OCI-LY7 (cell line): ENCODE data around the gene KCNIP1. TPM values are rescaled to one million over a fixed set of nuclear protein-coding genes. Genes with fewer than 3 reads are reported as not detected.

ENCODE experiments used
- BruUV-seq: library from RNA; stranded (reverse); fragments of 400-500 nt; replicated peaks from 2 replicates; lab custom pipeline; 2021; lab: Mats Ljungman, UMichigan
- CTCF ChIA-PET: fragments of 300-600 bp; sonication (Branson Sonifier 250); formaldehyde crosslinking; loops from one replicate; lab custom pipeline; 2022; ENCODE audit warnings: antibody characterized with exemption; ENCODE audit not compliant: unreplicated experiment; lab: Charles Lee
- POLR2A ChIA-PET: fragments of 300-600 bp; sonication (Branson Sonifier 250); formaldehyde crosslinking; loops from one replicate; lab custom pipeline; 2022; ENCODE audit warnings: antibody characterized with exemption; lab: Charles Lee
- DNase-seq: peaks from one replicate; pipeline ENCODE4 v3.0.0-alpha.2; 2015; ENCODE audit warnings: low spot score
- H2AFZ ChIP-seq: fragments of 200-600 bp; sonication (generic), shearing (Covaris generic); 2 replicates; pipeline ENCODE4 v1.6.1; 2014; ENCODE audit warnings: mild to moderate bottlenecking, antibody characterized with exemption, low read length, moderate library complexity
- H3K27ac ChIP-seq: fragments of 200-600 bp; sonication (generic); 2 replicates; pipeline ENCODE4 v1.5.1; 2014; ENCODE audit warnings: mixed run types, low read depth, mild to moderate bottlenecking, moderate library complexity, low read length, inconsistent platforms; ENCODE audit not compliant: poor library complexity, severe bottlenecking
- H3K36me3 ChIP-seq: fragments of 200-600 bp; sonication (generic); 2 replicates; pipeline ENCODE4 v1.6.1; 2014; ENCODE audit warnings: mild to moderate bottlenecking, antibody characterized with exemption, low read length, moderate library complexity, mixed read lengths; ENCODE audit not compliant: insufficient read depth
- H3K4me1 ChIP-seq: fragments of 200-600 bp; sonication (generic); 2 replicates; pipeline ENCODE4 v1.5.1; 2014; ENCODE audit warnings: mild to moderate bottlenecking, low read length; ENCODE audit not compliant: insufficient read depth, poor library complexity, severe bottlenecking
- H3K4me2 ChIP-seq: fragments of 200-600 bp; sonication (generic); 2 replicates; pipeline ENCODE4 v1.6.1; 2014; ENCODE audit warnings: mild to moderate bottlenecking, low read length
- H3K4me3 ChIP-seq: fragments of 200-600 bp; sonication (generic); 2 replicates; pipeline ENCODE4 v1.5.1; 2014; ENCODE audit warnings: mild to moderate bottlenecking, low read depth, low read length; ENCODE audit not compliant: poor library complexity, severe bottlenecking
- H3K79me2 ChIP-seq: fragments of 200-600 bp; sonication (generic); 2 replicates; pipeline ENCODE4 v1.6.1; 2016; ENCODE audit warnings: low read depth, mild to moderate bottlenecking, low read length, moderate library complexity, mixed read lengths; ENCODE audit not compliant: insufficient read depth
- H3K9me2 ChIP-seq: fragments of 200-600 bp; sonication (generic); 2 replicates; pipeline ENCODE4 v1.6.1; 2016; ENCODE audit warnings: mild to moderate bottlenecking, low read length, mixed read lengths; ENCODE audit not compliant: insufficient read depth
- H3K9me3 ChIP-seq: fragments of 200-600 bp; sonication (generic); 2 replicates; pipeline ENCODE4 v1.6.1; 2014; ENCODE audit warnings: mild to moderate bottlenecking, mixed run types, low read length, mixed read lengths
- H4K20me1 ChIP-seq: fragments of 200-600 bp; sonication (generic); 2 replicates; pipeline ENCODE4 v1.6.1; 2014; ENCODE audit warnings: mild to moderate bottlenecking, antibody characterized with exemption, low read length, moderate library complexity, mixed read lengths; ENCODE audit not compliant: insufficient read depth
- EZH2phosphoT487 ChIP-seq: fragments of 200-600 bp; sonication (generic); IDR thresholded peaks from 2 replicates; pipeline ENCODE4 v1.6.1; 2018; ENCODE audit warnings: low read depth, borderline replicate concordance, mild to moderate bottlenecking, mixed run types, antibody characterized with exemption, low read length, moderate library complexity, mixed read lengths
- intact Hi-C: fragments of 100-400 bp; cut with micrococcal nuclease; formaldehyde crosslinking; loops from one replicate; pipeline ENCODE4 v1.10.0; 2022; ENCODE audit not compliant: unreplicated experiment
- total RNA-seq, 2 experiments: library from RNA; depleted of rRNA in 1 of 2; stranded (reverse); fragments of >200 nt in 1 of 2; shearing (Covaris generic) in 1 of 2; gene quantifications; 2 replicates each; pipeline ENCODE4 v1.2.3, GENCODE V29; 2014 to 2022
- TF ChIP-seq, protein P1 (sequence below): fragments of 200-600 bp; sonication (generic); conservative IDR thresholded peaks from 2 replicates; pipeline ENCODE4 v1.5.1; 2014; ENCODE audit warnings: mild to moderate bottlenecking, antibody characterized with exemption, low read length, moderate library complexity, mixed read lengths

KCNIP1 gene
- total RNA-seq, 2 experiments from 2014 or later, result not detected

DNA sequence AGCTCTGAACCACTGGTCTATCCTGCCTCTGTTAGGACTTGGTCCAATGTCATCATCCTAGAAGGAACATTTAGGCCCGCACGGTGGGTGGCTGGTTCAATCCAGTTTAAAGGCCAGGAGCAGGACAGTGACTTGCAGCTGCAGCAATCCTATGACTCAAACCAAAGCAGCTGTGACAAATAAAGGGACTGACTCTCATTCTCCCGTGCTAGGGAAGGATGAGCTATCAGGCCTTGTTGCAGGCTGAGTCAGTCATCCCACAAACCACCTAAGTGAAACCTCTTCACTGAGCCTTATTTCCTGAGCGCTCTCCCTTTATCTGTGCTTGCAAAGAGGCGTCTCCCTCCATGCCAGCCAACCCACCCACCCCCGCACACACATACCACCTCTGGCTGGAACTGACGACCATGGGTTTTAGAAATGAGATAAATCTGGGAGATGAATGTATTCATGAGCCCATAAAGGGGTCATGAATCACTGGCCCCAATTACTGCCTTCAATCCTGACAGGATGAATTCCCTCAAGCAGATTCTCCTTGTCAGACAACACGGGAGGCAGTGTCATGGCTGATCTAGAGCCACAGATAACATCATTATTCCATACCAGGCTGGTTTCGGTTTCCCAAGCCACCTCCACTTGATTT, 93.4 kb downstream of the KCNIP1 start:
- Histone ChIP-seq H3K79me2 (no peaks in the 10 kb centered on the region), H3K9me3 (no peaks in the 10 kb centered on the region), H3K4me1 (no peaks in the 10 kb centered on the region), H2AFZ (no peak overlapping the region), H4K20me1 (no peaks in the 10 kb centered on the region), H3K4me2 (no peak overlapping the region), H3K4me3 (no peak overlapping the region), H3K9me2 (no peaks in the 10 kb centered on the region), H3K36me3 (no peaks in the 10 kb centered on the region), H3K27ac (no peak overlapping the region)
- ChIA-PET POLR2A (no interaction called here), CTCF (no interaction called here)
- TF ChIP-seq, protein P1, sequence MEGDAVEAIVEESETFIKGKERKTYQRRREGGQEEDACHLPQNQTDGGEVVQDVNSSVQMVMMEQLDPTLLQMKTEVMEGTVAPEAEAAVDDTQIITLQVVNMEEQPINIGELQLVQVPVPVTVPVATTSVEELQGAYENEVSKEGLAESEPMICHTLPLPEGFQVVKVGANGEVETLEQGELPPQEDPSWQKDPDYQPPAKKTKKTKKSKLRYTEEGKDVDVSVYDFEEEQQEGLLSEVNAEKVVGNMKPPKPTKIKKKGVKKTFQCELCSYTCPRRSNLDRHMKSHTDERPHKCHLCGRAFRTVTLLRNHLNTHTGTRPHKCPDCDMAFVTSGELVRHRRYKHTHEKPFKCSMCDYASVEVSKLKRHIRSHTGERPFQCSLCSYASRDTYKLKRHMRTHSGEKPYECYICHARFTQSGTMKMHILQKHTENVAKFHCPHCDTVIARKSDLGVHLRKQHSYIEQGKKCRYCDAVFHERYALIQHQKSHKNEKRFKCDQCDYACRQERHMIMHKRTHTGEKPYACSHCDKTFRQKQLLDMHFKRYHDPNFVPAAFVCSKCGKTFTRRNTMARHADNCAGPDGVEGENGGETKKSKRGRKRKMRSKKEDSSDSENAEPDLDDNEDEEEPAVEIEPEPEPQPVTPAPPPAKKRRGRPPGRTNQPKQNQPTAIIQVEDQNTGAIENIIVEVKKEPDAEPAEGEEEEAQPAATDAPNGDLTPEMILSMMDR, result no peak
- no peak for TF ChIP-seq EZH2phosphoT487
- no peak for DNase-seq
- intact Hi-C loops, result loop anchor here (10.0 kb wide), 1 partner anchor 68 kb away; no protein-coding TSS in a partner anchor
- BruUV-seq, result no TSS peak

DNA sequence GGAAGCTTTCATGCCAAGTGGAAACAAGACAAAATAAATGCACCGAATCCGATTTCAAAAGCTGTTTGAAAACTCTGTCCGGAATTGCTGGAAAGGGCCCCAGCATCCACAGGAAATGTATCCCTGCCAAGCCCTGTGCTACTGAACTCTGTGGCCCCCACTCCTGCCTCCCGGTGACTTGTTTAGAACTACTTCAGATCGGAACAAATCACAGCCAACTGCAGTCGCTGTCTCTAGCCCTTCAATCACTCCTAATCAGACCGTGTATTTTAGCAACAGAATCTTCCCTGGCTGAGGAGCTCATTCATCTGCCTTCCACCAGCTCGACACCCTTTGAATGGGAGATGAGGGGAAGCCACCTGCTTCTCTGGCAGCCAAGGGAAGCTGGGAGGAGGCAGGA, 94.1 kb downstream of the KCNIP1 start:
- TF ChIP-seq, protein P1, result no peak
- TF ChIP-seq EZH2phosphoT487, result no peak
- no peak overlapping the region for H3K4me3 ChIP-seq
- DNase-seq, result no peak
- intact Hi-C loops, result loop anchor here (10.0 kb wide), 1 partner anchor 67 kb away; no protein-coding TSS in a partner anchor
- no peak overlapping the region for H3K27ac ChIP-seq
- H4K20me1 ChIP-seq, result no peaks in the 10 kb centered on the region
- CTCF ChIA-PET, result interaction anchor here (0.5 kb wide), 1 partner anchor 56 kb away, joined by 5 read pairs; no protein-coding TSS in a partner anchor
- no peaks in the 10 kb centered on the region for H3K9me3 ChIP-seq
- H3K36me3 ChIP-seq, result no peaks in the 10 kb centered on the region
- no peaks in the 10 kb centered on the region for H3K9me2 ChIP-seq
- POLR2A ChIA-PET, result no interaction called here
- H3K79me2 ChIP-seq, result no peaks in the 10 kb centered on the region
- no TSS peak for BruUV-seq
- H3K4me1 ChIP-seq, result no peaks in the 10 kb centered on the region
- no peak overlapping the region for H3K4me2 ChIP-seq
- no peak overlapping the region for H2AFZ ChIP-seq

- H3K79me2 ChIP-seq, result no peaks in the 10 kb centered on the region
- no peak overlapping the region for H2AFZ ChIP-seq
Measured at GRCh38 chr5:170599756-170600155, 95.9 kb downstream of the KCNIP1 start.

More at GRCh38 chr5:170599756-170600155, 95.9 kb downstream of the KCNIP1 start:
- Histone ChIP-seq H3K36me3 (no peaks in the 10 kb centered on the region), H4K20me1 (no peaks in the 10 kb centered on the region), H3K4me3 (no peak overlapping the region), H3K9me2 (no peaks in the 10 kb centered on the region), H3K4me2 (no peak overlapping the region), H3K9me3 (no peaks in the 10 kb centered on the region), H3K4me1 (no peaks in the 10 kb centered on the region), H3K27ac (no peak overlapping the region)
- intact Hi-C loops, result loop anchor here (10.0 kb wide), 1 partner anchor 65 kb away; no protein-coding TSS in a partner anchor
- POLR2A ChIA-PET, result no interaction called here
- DNase-seq, result no peak
- CTCF ChIA-PET, result no interaction called here
- no peak for TF ChIP-seq EZH2phosphoT487
- TF ChIP-seq, protein P1, result no peak
- BruUV-seq, result no TSS peak
